GM12892 (cell line): ENCODE results near the gene CAMKMT.
"Not testable (repeated sequence)": the region's sequence is repeated elsewhere in the genome, so short reads cannot be mapped to it uniquely, and the experiment has no call there.

Experiments used
- DNase-seq: peaks from one replicate; pipeline ENCODE4 v3.0.0; 2011; ENCODE audit not compliant: insufficient read length
- FAIRE-seq: peaks from 2 replicates; lab custom pipeline; 2011; peaks lifted over from hg19 to GRCh38; lab: Jason Lieb, UNC
- POLR2A ChIP-seq: IDR thresholded peaks from 2 replicates; pipeline ENCODE4 v1.6.1; 2011; ENCODE audit warnings: low read depth, low read length, control low read depth
- POLR2AphosphoS5 ChIP-seq: IDR thresholded peaks from 2 replicates; pipeline ENCODE4 v1.6.1; 2011; ENCODE audit warnings: low read depth, low read length, control low read depth
- TAF1 ChIP-seq: IDR thresholded peaks from 2 replicates; pipeline ENCODE4 v1.6.1; 2011; ENCODE audit warnings: low read depth, mild to moderate bottlenecking, control low read depth, low read length, borderline replicate concordance

The CAMKMT gene

GRCh38 chr2:44364604-44365003 is 2.9 kb downstream of the CAMKMT start:
- DNase-seq, result no peak
- TF ChIP-seq POLR2AphosphoS5, result no peak
- no peak for TF ChIP-seq TAF1
- no peak for TF ChIP-seq POLR2A
- FAIRE-seq, result no peak

GRCh38 chr2:44367591-44367990 is 5.8 kb downstream of the CAMKMT start:
- FAIRE-seq (no peak), DNase-seq (no peak)
- TF ChIP-seq TAF1, result no peak
- no peak for TF ChIP-seq POLR2A
- no peak for TF ChIP-seq POLR2AphosphoS5

GRCh38 chr2:44369392-44369791 is 7.6 kb downstream of the CAMKMT start:
- FAIRE-seq (no peak), DNase-seq (no peak)
- no peak for TF ChIP-seq POLR2A

- FAIRE-seq (no peak), DNase-seq (no peak)
- TF ChIP-seq POLR2AphosphoS5 (no peak), POLR2A (no peak), TAF1 (no peak)
Measured at GRCh38 chr2:44371445-44371844, 9.7 kb downstream of the CAMKMT start.

GRCh38 chr2:44372246-44372645 is 10.5 kb downstream of the CAMKMT start:
- TF ChIP-seq TAF1 (no peak), POLR2A (no peak), POLR2AphosphoS5 (no peak)
- DNase-seq, result no peak
- no peak for FAIRE-seq

- no peak for FAIRE-seq
- TF ChIP-seq TAF1 (no peak), POLR2AphosphoS5 (no peak), POLR2A (no peak)
- DNase-seq, result no peak
Measured at GRCh38 chr2:44377486-44377885, 15.7 kb downstream of the CAMKMT start.

- not testable (repeated sequence) for DNase-seq, FAIRE-seq
Measured at GRCh38 chr2:44385226-44385625, 23.5 kb downstream of the CAMKMT start.

- FAIRE-seq (no peak), DNase-seq (no peak)
- TF ChIP-seq POLR2A, result no peak
- TF ChIP-seq POLR2AphosphoS5, result no peak
- no peak for TF ChIP-seq TAF1
Measured at GRCh38 chr2:44388877-44389276, 27.1 kb downstream of the CAMKMT start.

- no peak for DNase-seq
- TF ChIP-seq POLR2AphosphoS5 (no peak), TAF1 (no peak), POLR2A (no peak)
- no peak for FAIRE-seq
Measured at GRCh38 chr2:44389895-44390294, 28.1 kb downstream of the CAMKMT start.

GRCh38 chr2:44392338-44392943 is 30.7 kb downstream of the CAMKMT start:
- TF ChIP-seq POLR2AphosphoS5, result no peak
- no peak for TF ChIP-seq POLR2A
- TF ChIP-seq TAF1, result no peak
- FAIRE-seq (no peak), DNase-seq (no peak)

GRCh38 chr2:44397447-44398175 is 35.9 kb downstream of the CAMKMT start:
- no peak for FAIRE-seq
- DNase-seq, result no peak
- TF ChIP-seq TAF1 (no peak), POLR2AphosphoS5 (no peak), POLR2A (no peak)

- no peak for FAIRE-seq
- DNase-seq, result no peak
- no peak for TF ChIP-seq POLR2AphosphoS5
Measured at GRCh38 chr2:44398243-44398897, 36.6 kb downstream of the CAMKMT start.

- no peak for FAIRE-seq
Measured at GRCh38 chr2:44420725-44421124, 59.0 kb downstream of the CAMKMT start.

More at GRCh38 chr2:44420725-44421124, 59.0 kb downstream of the CAMKMT start:
- TF ChIP-seq TAF1, result no peak
- no peak for TF ChIP-seq POLR2A
- no peak for TF ChIP-seq POLR2AphosphoS5
- no peak for DNase-seq
